HG02943 (cell line): Measurements from ENCODE around the gene TAS2R19.

Experiments used
- ATAC-seq: cut with Tn5 transposase; IDR thresholded peaks from one replicate; pipeline ENCODE4 v1.9.1; 2021; ENCODE audit warnings: mild to moderate bottlenecking, low read depth, moderate library complexity; ENCODE audit not compliant: unreplicated experiment

TAS2R19 gene

GRCh38 chr12:10994307-10994706 is 28.1 kb downstream of the TAS2R19 start:
- no peak for ATAC-seq

GRCh38 chr12:10989107-10989506 is 33.3 kb downstream of the TAS2R19 start:
- no peak for ATAC-seq

- ATAC-seq = no peak
These were observed 35.6 kb downstream of the TAS2R19 start, which contains the start of gene TAS2R50 for GRCh38 chr12:10986812-10987211. TAS2R50 (minus strand) TSS chr12:10986912; CDS start chr12:10986860, 52 bp downstream.

GRCh38 chr12:10982244-10982643 is 40.2 kb downstream of the TAS2R19 start:
- ATAC-seq = no peak

- no peak for ATAC-seq
These were observed 47.5 kb downstream of the TAS2R19 start for GRCh38 chr12:10974965-10975364.
